Stimulated activated CD4-positive, alpha-beta T cell treated with anti-CD3 and anti-CD28 coated beads, Interleukin-2, amount 100 ng/mL, for 48 hours (primary cell): ENCODE data around the gene ADGRF1.
"Not testable (repeated sequence)": the region's sequence is repeated elsewhere in the genome, so short reads cannot be mapped to it uniquely, and the experiment has no call there.

Experiments
- DNase-seq, 2 donors: peaks; one replicate each; pipeline ENCODE4 v3.0.0-alpha.2; 2020

ADGRF1 gene

DNA sequence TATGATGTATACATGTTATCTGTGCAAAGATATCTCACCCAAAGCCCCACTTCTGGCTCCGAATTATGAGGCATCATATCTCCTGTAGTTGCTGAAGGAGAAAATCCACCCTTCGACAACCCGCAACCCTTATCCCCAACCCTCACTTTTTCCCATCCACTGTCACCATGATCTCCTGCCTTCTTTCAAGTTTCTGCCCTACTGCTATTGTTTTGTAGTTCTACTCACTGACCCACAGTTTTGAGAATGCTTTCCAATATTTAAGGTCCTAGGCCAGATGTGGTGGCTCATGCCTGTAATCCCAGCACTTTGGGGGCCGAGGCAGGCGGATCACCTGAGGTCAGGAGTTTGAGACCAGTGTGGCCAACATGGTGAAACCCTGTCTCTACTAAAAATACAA, 22.2 kb downstream of the ADGRF1 start:
- no peak for DNase-seq

DNA sequence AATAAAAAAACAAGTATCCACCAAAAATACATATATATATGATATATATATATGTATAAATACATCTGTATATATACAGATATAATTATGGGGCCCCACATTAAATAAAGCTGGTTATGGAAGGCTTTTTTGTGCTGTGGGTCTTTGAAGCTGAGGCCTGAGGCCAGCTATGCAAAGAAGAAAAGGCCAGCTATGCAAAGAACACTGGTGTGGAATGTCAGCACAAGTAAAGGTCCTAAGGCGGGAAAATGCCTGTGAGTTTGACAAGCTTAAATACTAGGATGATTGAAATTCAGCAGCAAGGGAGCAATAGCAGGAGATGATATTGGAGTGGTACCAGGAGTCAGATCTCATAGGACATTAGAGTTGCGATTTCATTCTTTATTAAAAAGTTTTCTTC, 25.2 kb downstream of the ADGRF1 start:
- no peak for DNase-seq

DNA sequence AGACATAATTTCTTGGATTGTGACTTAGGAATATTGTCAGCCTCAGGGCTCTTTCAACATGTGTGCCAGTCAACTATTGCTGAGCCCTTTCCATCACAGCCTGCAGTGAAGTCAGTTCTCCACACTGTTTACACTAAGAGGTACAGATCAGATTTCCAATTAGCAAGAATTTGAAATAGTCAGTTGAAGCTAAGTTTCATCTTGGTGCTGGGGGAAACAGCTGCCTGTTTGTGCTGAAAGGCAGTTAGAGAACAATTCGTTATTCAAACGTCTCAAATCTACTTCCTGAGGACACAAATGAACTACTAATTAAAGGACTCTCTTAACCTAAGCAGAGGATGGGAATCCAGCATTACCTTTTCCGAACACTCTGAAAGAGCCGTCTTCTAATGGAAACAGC, 25.9 kb downstream of the ADGRF1 start:
- DNase-seq: no peak

DNA sequence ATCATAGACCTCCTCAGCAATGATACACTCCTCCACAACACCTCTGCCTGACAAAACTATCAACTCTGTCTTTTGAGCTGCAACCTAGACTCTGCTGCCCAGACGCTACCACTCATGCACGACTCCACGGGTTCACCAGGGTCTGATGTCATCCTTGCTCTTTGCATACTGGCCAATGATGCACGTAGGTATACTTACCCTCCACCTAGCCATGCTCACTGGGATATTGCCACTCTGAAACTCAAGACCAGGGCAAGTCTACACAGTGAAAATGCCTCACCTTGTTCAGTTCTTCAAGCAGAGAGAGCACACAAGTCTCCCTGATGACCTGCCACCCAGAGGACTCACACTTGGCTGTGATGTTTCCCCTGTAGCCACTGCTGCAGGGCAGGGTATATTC, 27.7 kb downstream of the ADGRF1 start:
- no peak for DNase-seq

DNA sequence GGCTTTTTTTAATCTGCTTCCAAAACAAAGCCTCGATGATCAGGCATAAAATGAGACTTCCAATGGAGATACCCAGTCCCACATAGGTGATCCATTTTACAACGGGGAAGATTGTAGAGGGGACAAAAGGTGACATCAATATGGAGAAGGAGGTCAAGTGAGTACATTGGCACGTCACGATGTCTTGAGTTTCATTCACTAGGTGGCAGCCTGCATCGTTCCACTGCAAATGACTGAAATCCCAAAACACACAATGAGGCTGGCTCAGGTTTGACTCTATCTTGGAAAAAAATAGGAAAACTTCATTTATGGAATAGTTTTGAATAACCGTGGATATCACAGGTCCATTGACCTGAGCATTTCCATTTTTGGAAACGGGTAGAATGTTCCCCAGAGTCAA, 32.5 kb downstream of the ADGRF1 start:
- no peak for DNase-seq

DNA sequence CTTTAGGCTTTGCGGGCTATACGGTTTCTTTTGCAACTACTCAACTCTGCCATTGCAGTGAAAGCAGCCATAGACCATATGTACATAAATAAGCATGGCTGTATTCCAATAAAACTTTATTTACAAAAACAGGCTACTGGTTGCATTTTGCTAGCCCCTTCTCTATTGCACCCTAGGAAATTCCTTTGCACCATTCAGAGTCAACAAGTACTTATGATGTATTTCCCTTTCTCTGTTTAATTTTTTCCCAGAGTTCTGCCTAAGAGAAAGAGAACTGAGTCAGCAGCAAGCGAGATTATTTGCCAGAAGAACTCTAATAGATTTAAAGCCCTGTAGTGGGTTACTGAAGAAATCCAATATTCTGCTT, 33.8 kb downstream of the ADGRF1 start:
- no peak for DNase-seq

DNA sequence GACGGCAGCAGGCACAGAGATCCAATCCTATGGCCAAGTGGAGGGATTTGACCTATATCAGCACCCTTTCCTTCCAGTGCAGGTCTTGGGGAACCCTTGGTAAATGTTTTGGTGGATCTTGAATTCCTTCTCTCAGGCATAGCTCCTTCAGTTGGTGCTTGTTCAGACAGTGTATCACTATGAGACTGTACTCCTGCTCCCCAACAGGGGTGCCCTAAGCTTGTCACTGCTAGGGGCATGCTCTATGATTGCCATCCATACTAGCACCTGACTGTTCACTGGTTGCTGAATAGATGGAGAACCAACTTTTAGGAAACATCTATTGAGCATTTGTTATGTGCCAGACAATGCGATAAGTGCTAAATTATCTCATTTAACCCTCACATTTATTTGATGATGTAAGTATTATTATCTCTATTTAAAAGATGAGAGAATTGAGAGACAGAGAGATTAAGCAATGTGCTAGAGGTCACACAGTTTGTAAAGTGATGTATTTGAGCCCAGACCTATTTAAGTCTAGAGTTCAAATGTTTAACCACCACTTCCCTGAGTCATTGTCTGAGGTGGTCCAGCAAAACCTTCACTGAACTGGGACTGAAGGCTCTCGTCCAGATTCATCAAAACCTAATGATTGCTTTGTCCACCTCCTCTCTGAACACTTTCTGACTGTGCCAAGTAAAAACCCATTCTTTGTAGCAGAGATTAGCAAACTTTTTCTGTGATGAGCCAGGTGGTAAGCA, 34.3 kb downstream of the ADGRF1 start:
- no peak for DNase-seq

DNA sequence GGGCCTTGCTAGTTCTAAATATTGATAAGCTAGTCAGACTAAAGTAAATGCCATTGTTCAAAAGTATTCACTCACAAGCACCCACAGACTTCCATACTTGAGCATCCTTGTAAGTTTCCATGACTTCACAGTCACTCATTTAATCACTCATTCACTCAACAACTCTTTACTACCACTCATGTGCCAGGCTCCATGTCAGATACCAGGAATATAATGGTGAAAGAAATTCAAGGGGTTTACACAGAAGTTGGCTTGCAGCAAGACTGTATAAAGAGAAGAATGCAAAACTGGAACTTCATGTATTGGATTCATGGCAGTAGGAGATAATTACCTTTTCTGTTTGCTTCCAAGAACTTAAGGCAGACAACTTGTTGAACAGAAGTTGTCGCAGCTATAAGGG, 36.6 kb downstream of the ADGRF1 start:
- DNase-seq: no peak

DNA sequence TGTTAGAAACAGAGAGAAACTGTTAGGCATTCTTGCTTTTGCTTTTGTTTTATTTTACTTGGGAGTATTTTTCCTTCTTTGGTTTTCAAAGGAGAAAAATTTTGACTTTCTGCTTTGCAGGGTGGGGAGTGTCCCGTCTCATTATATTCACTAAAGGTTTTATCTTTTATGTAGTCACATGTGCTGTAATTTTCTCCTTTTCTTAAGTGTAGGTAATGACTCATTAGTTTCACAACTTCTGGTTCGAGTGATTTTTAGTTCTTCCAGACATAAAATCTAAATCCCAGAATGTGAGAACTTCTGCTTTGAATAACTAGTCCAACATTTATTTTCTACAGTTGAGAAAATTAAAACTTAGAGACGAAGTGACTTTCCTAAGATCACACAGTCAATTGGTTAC, 37.7 kb downstream of the ADGRF1 start:
- no peak for DNase-seq

DNA sequence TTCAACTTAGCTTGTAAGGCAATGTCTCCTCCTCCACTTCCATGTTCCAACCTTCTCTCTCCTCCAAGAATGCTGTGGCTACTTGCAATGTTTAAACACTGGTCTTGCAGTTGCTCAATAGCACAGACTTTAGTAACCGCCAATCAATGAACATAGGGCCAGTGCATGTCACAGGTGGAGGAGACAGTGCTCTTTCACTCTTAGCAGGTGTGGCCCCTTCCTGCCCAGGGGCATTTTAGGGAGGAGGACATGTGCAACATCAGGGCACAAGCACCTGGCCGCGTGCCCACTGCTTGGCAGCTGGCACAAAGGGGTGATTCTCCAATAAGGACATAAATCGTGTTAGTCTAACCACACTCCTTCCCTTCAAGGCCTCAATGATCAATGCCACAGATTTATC, 41.3 kb downstream of the ADGRF1 start:
- DNase-seq: no peak

DNA sequence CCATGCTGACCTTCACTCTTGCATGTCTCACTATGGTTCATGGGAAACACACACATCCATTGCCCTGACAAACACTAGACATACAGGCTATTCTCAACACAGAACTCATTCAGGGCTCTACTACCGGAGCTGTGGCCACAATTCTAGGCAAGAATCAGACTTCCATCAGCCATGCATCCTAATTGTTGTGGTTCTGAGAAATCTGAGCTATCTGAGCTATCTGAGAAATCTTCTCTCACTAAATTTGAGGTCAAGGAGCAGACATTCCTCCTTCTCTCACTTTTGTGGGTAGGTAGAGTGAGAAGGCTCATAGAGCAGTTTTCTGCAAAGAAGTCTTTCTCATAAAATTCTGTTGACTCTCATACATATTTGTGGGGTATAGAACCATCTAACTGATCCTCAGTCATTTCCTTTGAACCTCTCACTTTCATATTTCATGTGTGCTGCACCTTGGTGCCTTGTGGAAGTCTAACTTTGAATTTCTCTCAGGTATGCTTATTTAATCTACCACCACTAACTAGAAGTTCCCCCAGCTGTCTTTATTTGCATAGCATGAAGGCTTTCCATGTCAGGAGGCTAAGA, 43.6 kb downstream of the ADGRF1 start:
- DNase-seq: no peak

DNA sequence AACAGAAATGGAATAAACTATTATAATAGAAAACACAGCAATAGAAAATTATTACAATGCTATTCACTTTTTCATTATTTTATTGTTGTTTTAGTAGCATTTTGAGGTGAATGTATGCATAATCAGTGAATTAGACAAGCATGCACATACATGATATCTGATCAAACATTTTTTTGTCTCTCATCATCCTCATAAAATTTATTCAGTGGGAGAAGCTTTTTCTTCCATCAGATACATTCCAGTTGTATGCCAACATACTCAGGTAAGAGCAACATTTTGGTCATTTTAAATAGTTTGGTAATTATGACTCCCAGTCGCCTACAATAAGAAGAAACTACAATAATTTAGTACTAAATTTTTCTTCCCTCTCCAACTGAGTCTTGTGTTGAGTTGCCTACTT, 44.5 kb downstream of the ADGRF1 start:
- no peak for DNase-seq

DNA sequence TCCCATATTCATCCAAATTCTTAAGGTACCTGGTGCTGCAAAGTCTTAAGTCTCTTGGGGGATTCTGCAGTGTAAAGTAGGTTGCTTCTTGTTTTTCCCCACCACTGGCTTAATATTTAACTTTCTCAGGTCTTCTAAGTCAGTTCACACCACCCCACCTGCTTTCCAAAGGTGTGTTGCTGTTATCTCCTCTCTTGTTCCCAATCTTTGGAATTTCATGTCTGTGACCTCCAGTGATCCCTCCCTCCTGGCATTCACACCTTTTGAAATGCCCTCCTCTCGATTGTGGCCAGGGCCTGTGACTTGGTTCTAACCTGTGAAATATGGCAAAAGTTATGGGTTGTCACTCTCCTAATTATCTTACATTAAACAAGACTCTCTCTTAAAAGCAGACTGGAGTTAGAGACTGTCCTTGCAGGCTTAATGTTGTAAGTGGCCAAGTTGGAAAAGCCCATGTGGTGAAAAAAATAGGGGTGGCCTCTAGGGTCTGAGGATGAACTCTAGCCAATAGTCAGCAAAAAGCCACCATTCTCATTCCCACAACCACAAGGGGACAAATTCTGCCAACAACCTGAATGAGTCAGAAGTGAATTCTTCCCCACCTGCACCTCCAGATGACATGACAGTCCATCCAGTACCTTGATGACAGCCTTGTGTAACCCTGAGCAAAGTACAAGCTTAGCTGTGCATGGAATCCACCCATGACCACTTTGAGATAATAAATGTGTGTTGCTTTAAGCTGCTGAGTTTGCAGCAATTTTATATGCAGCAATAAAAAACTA, 45.1 kb downstream of the ADGRF1 start:
- DNase-seq: no peak

DNA sequence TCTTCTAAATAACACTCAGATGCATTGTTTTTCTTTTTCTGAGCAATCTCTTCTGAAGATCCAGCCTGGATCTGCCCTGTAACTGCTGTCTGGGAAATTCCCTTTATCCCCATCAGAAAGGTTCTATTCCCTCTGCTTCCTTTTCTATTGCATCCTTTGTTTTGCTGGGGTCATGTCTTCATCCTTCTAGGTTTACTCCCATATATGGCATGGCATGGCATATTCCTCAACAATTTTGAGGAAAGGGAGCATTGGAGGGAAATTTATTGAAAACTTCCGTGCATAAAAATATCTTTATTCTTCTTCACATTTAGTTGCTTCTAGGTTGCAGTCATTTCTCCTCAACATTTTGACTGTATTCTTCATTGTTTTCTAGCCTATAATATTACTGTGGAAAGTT, 47.2 kb downstream of the ADGRF1 start:
- no peak for DNase-seq

DNA sequence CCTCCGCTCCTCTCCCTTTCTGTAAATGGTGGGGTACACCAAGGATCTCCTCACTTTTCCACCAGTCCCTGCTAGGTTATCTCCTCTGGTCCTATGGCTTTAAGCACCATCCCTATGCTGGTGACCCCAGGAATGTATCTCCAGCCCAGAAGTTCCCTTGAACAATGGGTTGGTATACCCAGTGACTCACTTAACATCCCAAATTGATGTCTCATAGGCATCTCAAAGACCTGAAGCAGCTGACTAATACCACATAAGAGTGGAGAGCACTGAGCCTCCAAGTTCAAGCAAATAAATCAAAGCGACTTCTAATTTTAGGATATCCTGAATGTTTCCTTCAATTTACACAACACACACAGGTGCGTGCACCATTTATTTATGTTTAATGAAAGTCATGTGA, 48.3 kb downstream of the ADGRF1 start:
- DNase-seq: no peak

DNA sequence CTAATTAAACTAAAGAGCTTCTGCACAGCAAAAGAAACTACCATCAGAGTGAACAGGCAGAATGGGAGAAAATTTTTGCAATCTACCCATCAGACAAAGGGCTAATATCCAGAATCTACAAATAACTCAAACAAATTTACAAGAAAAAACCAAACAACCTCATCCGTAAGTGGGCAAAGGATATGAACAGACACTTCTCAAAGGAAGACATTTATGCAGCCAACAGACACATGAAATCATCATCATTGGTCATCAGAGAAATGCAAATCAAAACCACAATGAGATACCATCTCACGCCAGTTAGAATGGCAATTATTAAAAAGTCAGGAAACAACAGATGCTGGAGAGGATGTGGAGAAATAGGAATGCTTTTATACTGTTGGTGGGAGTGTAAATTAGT, 49.7 kb downstream of the ADGRF1 start:
- DNase-seq: not testable (repeated sequence)

DNA sequence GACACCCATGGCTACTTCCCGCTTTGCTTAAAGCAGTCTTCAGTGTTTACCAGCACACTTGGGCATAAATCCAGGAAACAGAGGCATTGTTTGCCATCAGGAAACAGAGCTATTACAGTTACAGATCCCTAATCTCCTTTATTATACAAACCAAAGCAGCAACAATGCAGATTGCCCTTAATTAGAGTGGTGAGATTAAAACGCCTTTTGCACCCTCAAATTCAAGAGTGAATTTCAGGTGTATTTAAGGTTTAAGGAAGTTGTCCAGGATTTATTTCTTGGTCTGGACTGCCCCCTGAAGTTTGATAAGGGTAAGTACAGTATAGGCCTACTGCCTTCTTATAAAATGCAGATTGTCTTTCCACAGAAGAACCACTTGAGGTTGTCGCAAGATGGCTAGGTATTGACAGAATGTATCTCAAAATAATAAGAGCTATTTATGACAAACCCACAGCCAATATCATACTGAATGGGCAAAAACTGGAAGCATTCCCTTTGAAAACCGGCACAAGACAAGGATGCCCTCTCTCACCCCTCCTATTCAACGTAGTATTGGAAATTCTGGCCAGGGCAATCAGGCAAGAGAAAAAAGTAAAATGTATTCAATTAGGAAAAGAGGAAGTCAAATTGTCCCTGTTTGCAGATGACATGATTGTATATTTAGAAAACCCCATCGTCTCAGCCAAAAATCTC, 51.2 kb downstream of the ADGRF1 start:
- DNase-seq: not testable (repeated sequence)

DNA sequence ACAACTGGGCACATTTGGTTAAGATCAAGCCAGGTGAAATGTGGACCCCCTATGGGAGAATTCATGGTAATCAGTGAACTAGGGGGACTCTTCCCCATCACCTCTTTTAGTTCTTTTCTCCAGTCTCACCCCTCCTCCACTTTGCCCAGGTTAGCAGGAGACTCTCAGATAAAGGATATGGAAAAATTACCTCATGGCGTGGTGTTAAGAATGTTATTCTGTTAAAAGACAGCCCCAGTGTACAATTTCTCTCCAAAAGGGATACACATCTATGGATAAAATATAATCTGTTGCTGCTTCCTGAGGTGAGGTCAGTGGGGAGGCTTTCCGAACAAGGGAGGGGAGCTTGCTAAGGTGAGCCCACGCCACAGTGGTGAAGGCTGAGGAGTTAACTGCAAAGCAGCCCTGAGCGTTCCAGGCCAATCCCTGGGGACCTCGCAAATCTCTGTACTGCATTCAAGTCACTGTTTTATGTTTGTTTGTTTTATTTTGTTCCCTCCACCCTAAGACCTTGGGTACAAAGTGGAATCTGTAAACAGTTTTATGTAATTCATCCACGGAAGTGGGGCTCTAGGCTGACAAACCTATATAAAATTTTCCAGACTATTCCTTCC, 52.0 kb downstream of the ADGRF1 start:
- DNase-seq: no peak

DNA sequence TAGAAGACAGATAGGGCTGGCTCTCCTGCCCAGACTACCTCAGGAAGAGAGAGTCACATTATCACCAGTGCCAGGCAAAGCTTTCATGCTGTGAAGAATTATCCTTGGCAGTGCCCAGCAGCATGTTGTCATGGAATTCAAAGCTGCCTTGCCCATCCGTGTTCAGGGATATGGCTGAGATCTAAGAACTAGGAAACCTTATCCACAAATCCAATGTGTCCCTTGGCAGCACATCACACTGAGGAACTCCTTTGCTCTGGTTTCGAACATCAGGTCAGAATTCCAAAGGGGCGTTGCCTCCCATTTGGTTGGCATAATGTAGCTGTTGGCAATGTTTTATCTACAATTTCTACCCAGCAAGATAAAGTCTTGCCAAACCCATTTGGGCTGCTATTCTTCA, 52.7 kb downstream of the ADGRF1 start:
- no peak for DNase-seq

DNA sequence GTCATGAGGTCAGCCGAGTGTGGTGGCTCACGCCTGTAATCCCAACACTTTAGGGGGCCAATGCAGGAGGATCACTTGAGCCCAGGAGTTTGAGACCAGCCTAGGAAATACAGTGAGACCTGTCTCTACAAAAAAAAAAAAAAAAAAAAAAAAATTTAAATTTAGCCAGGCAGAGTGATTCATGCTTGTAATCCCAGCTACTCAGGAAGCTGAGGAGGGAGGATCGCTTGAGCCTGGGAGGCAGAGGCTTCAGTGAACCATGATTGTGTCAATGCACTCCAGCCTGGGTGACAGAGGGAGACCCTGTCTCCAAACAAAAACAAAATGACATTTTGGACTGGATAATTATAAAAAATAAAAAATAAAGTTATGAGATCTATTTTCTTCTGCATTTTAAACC, 56.2 kb downstream of the ADGRF1 start:
- DNase-seq: no peak

DNA sequence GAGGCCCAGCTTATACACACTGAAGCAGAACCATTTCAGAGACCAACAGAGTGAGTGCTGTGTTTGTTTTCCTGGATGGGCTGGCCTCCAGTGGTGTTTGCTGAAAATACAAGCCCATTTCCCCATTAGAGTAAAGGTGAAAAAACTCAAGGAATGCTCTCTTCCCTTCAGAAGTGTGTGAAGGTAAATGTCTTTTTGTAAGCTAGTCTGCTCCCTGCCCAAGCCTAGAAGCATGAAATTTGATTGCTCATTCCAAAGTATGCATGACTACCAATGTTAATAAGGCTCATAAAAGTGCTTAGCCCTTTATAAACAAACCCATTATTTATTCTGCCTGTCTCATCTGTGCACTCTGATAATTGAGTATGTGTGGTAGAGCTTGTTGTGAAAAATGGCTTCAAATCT, 59.1 kb downstream of the ADGRF1 start:
- DNase-seq: no peak

DNA sequence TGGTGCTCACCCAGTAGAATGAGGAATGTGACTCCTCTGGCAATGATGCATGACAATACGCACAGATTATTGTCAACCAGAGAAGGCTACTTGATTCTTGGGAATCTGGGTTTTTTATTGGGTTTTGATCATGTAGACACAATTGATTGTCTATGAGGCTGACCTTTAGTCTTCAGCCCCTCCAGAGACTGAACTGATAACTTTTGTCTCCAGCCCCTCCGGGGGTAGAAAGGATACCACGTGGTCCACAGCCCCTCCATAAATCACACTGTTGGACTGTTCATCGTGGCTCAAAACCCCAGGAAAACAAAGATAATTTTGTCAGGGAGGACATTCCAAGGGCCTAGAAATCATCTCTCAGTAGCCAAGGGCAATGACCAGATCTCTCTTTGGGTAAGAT, 62.9 kb downstream of the ADGRF1 start:
- no peak for DNase-seq

DNA sequence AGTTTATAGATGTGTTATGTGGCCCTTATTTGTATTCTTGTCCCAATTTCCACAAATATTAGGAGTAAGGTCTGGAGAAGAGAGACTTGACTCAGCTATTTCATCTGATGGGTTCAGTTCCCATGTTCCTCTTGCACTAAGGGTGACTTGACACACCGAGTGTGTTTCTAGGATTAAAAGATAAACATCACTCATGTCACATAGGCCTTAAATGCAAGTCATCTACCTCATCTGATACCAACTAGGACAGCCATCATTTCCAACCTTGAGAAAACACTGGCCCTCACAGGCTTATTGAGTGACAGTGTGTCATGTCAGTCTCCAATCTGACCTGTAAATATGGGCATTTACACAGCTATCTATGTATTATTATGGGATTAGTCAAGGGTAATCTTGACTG, 67.3 kb downstream of the ADGRF1 start:
- no peak for DNase-seq
